HEK293 (cell line): ENCODE measurements around the gene KIRREL1.

Source experiments
- CTCF ChIA-PET: fragments of 350-600 bp; formaldehyde crosslinking; extraction: SDS; loops from one replicate; lab custom pipeline; 2021; ENCODE audit warnings: antibody characterized with exemption; lab: Yijun Ruan, JAX
- POLR2A ChIA-PET: fragments of 300-600 bp; formaldehyde crosslinking; extraction: SDS; loops from one replicate; lab custom pipeline; 2020; ENCODE audit warnings: antibody characterized with exemption, inconsistent platforms; lab: Yijun Ruan, JAX
- H3K27ac ChIP-seq: fragments of 200-500 bp; sonication (Bioruptor generic); 2 replicates; pipeline ENCODE4 v1.5.1; 2014; ENCODE audit warnings: low read depth, low read length, control low read depth, inconsistent platforms; ENCODE audit errors: extremely low read depth
- H3K36me3 ChIP-seq, 2 experiments: fragments of 200-500 bp in 1 of 2; sonication (Bioruptor generic) in 1 of 2; 1 replicate in 1 of 2; 2 replicates in 1 of 2; pipeline ENCODE4 v1.5.1; 2014 to 2017; ENCODE audit warnings: inconsistent platforms in 2 of 2, low read length in 2 of 2; ENCODE audit not compliant: control insufficient read depth in 2 of 2, insufficient read depth in 1 of 2
- H3K4me1 ChIP-seq: fragments of 200-500 bp; sonication (Bioruptor generic); 2 replicates; pipeline ENCODE4 v1.5.1; 2014; ENCODE audit warnings: mild to moderate bottlenecking, low read length, inconsistent platforms; ENCODE audit not compliant: control insufficient read depth, insufficient read depth
- H3K4me3 ChIP-seq: 2 replicates; pipeline ENCODE4 v1.5.1; 2011; ENCODE audit warnings: low read depth, mild to moderate bottlenecking, control low read depth, low read length, moderate library complexity
- H3K9me3 ChIP-seq: fragments of 200-500 bp; sonication (Bioruptor generic); 2 replicates; pipeline ENCODE4 v1.5.1; 2014; ENCODE audit warnings: low read depth, low read length, inconsistent platforms; ENCODE audit not compliant: control insufficient read depth, insufficient read depth
- ELK4 ChIP-seq: IDR thresholded peaks from 2 replicates; pipeline ENCODE4 v1.6.1; 2011; ENCODE audit warnings: mild to moderate bottlenecking, low read depth, low read length, borderline replicate concordance
- GLIS1 ChIP-seq: fragments of 450-650 bp; formaldehyde crosslinking; IDR thresholded peaks from 2 replicates; pipeline ENCODE4 v1.5.1; 2016; ENCODE audit warnings: missing biosample characterization, missing genetic modification characterization
- GLIS2 ChIP-seq: fragments of 450-650 bp; formaldehyde crosslinking; IDR thresholded peaks from 2 replicates; pipeline ENCODE4 v1.5.1; 2016; ENCODE audit warnings: missing biosample characterization, missing genetic modification characterization
- HOXA7 ChIP-seq: sonication (generic); formaldehyde crosslinking; IDR thresholded peaks from 2 replicates; pipeline ENCODE4 v1.8.1; 2022; ENCODE audit warnings: missing genetic modification reagents, borderline replicate concordance
- KLF1 ChIP-seq: fragments of 450-650 bp; formaldehyde crosslinking; IDR thresholded peaks from 2 replicates; pipeline ENCODE4 v1.5.1; 2016; ENCODE audit warnings: missing biosample characterization, missing genetic modification characterization
- KLF10 ChIP-seq: fragments of 450-650 bp; IDR thresholded peaks from 2 replicates; pipeline ENCODE4 v1.5.1; 2018; ENCODE audit warnings: missing biosample characterization, mild to moderate bottlenecking, missing genetic modification characterization
- RBAK ChIP-seq: fragments of 450-650 bp; formaldehyde crosslinking; IDR thresholded peaks from 2 replicates; pipeline ENCODE4 v1.5.1; 2016; ENCODE audit warnings: missing biosample characterization, missing genetic modification characterization
- SCRT2 ChIP-seq: fragments of 450-650 bp; formaldehyde crosslinking; IDR thresholded peaks from 2 replicates; pipeline ENCODE4 v1.5.1; 2016; ENCODE audit warnings: missing biosample characterization, missing genetic modification characterization
- SP3 ChIP-seq: fragments of 450-650 bp; formaldehyde crosslinking; IDR thresholded peaks from 2 replicates; pipeline ENCODE4 v1.5.1; 2016; ENCODE audit warnings: missing biosample characterization, missing genetic modification characterization
- ZBTB11 ChIP-seq: fragments of 450-650 bp; formaldehyde crosslinking; conservative IDR thresholded peaks from 2 replicates; pipeline ENCODE4 v1.5.1; 2016; ENCODE audit warnings: low read depth, missing biosample characterization, missing genetic modification characterization
- ZNF10 ChIP-seq: fragments of 450-650 bp; formaldehyde crosslinking; IDR thresholded peaks from 2 replicates; pipeline ENCODE4 v1.5.1; 2017; ENCODE audit warnings: missing biosample characterization, missing genetic modification characterization
- ZNF140 ChIP-seq: fragments of 450-650 bp; formaldehyde crosslinking; IDR thresholded peaks from 2 replicates; pipeline ENCODE4 v1.5.1; 2016; ENCODE audit warnings: missing biosample characterization, missing genetic modification characterization
- ZNF169 ChIP-seq: fragments of 450-650 bp; formaldehyde crosslinking; IDR thresholded peaks from 2 replicates; pipeline ENCODE4 v1.5.1; 2016; ENCODE audit warnings: missing biosample characterization, missing genetic modification characterization
- ZNF214 ChIP-seq: fragments of 450-650 bp; formaldehyde crosslinking; IDR thresholded peaks from 2 replicates; pipeline ENCODE4 v1.5.1; 2017; ENCODE audit warnings: missing biosample characterization, mild to moderate bottlenecking, missing genetic modification characterization, borderline replicate concordance
- ZNF24 ChIP-seq: fragments of 450-650 bp; formaldehyde crosslinking; IDR thresholded peaks from 2 replicates; pipeline ENCODE4 v1.5.1; 2016; ENCODE audit warnings: missing biosample characterization, missing genetic modification characterization
- ZNF311 ChIP-seq: fragments of 450-650 bp; formaldehyde crosslinking; IDR thresholded peaks from 2 replicates; pipeline ENCODE4 v1.5.1; 2017; ENCODE audit warnings: missing biosample characterization, missing genetic modification characterization, borderline replicate concordance
- ZNF341 ChIP-seq: fragments of 450-650 bp; formaldehyde crosslinking; IDR thresholded peaks from 2 replicates; pipeline ENCODE4; 2016; ENCODE audit warnings: low read depth, missing biosample characterization, missing genetic modification characterization
- ZNF362 ChIP-seq: fragments of 450-650 bp; formaldehyde crosslinking; IDR thresholded peaks from 2 replicates; pipeline ENCODE4 v1.5.1; 2016; ENCODE audit warnings: missing biosample characterization, missing genetic modification characterization
- ZNF449 ChIP-seq: fragments of 450-650 bp; formaldehyde crosslinking; IDR thresholded peaks from 2 replicates; pipeline ENCODE4 v1.5.1; 2017; ENCODE audit warnings: missing biosample characterization, mild to moderate bottlenecking, missing genetic modification characterization, moderate library complexity
- ZNF501 ChIP-seq: fragments of 450-650 bp; formaldehyde crosslinking; IDR thresholded peaks from 2 replicates; pipeline ENCODE4 v1.5.1; 2016; ENCODE audit warnings: missing biosample characterization, missing genetic modification characterization
- ZNF548 ChIP-seq: fragments of 450-650 bp; formaldehyde crosslinking; IDR thresholded peaks from 2 replicates; pipeline ENCODE4 v1.5.1; 2016; ENCODE audit warnings: missing biosample characterization, missing genetic modification characterization
- ZNF555 ChIP-seq: fragments of 450-650 bp; formaldehyde crosslinking; conservative IDR thresholded peaks from 2 replicates; pipeline ENCODE4 v1.5.1; 2017; ENCODE audit warnings: missing biosample characterization, mild to moderate bottlenecking, missing genetic modification characterization, inconsistent platforms
- ZNF558 ChIP-seq: fragments of 450-650 bp; formaldehyde crosslinking; IDR thresholded peaks from 2 replicates; pipeline ENCODE4 v1.5.1; 2016; ENCODE audit warnings: missing biosample characterization, missing genetic modification characterization
- ZNF600 ChIP-seq: fragments of 450-650 bp; formaldehyde crosslinking; IDR thresholded peaks from 2 replicates; pipeline ENCODE4 v1.5.1; 2016; ENCODE audit warnings: missing biosample characterization, missing genetic modification characterization
- ZNF701 ChIP-seq: fragments of 450-650 bp; formaldehyde crosslinking; IDR thresholded peaks from 2 replicates; pipeline ENCODE4 v1.5.1; 2016; ENCODE audit warnings: missing biosample characterization, missing genetic modification characterization
- ZNF747 ChIP-seq: fragments of 450-650 bp; formaldehyde crosslinking; IDR thresholded peaks from 2 replicates; pipeline ENCODE4 v1.5.1; 2016; ENCODE audit warnings: missing biosample characterization, missing genetic modification characterization
- ZXDB ChIP-seq: fragments of 450-650 bp; formaldehyde crosslinking; IDR thresholded peaks from 2 replicates; pipeline ENCODE4 v1.5.1; 2016; ENCODE audit warnings: missing biosample characterization, missing genetic modification characterization

KIRREL1 gene

GRCh38 chr1:158098256-158098655, 104.8 kb downstream of the KIRREL1 start:
- Histone ChIP-seq H3K36me3 (peaks cover 0 to 16% of the 10 kb centered on the region in 2 experiments; a peak in 1 of 3 replicates), H3K4me1 (no peaks in the 10 kb centered on the region), H3K27ac (no peak overlapping the region), H3K4me3 (no peak overlapping the region), H3K9me3 (no peaks in the 10 kb centered on the region)
- TF ChIP-seq ZNF600 (tag by site-specific recombination): no peak
- no peak for TF ChIP-seq ZNF501 (tag by site-specific recombination)
- no peak for TF ChIP-seq ZNF558 (tag by site-specific recombination)
- TF ChIP-seq ZNF548 (tag by site-specific recombination): no peak
- TF ChIP-seq ZNF555 (tag by site-specific recombination): no peak
- TF ChIP-seq RBAK (tag by site-specific recombination): no peak
- TF ChIP-seq ZNF10 (tag by site-specific recombination): no peak
- TF ChIP-seq ZNF24 (tag by site-specific recombination): no peak
- TF ChIP-seq ZNF747 (tag by site-specific recombination): no peak
- no peak for TF ChIP-seq SP3 (tag by site-specific recombination)
- TF ChIP-seq ZNF701: no peak
- TF ChIP-seq ZXDB: no peak
- TF ChIP-seq SCRT2 (tag by site-specific recombination): no peak
- CTCF ChIA-PET: interaction anchor here (0.7 to 11.9 kb wide), 5 partner anchors 19 to 134 kb away, joined by 3 to 262 read pairs (median 8); partner anchors contain the start of gene KIRREL1
- POLR2A ChIA-PET: no interaction called here

- Histone ChIP-seq H3K9me3 (no peaks in the 10 kb centered on the region), H3K36me3 (peaks cover 0 to 6% of the 10 kb centered on the region in 2 experiments; a peak in 1 of 3 replicates), H3K4me3 (no peak overlapping the region), H3K27ac (no peak overlapping the region), H3K4me1 (no peaks in the 10 kb centered on the region)
- ChIA-PET POLR2A (no interaction called here), CTCF (interaction anchor here (0.6 to 11.9 kb wide), 6 partner anchors 18 to 136 kb away, joined by 4 to 262 read pairs (median 8); partner anchors contain the start of gene KIRREL1)
- TF ChIP-seq ZNF362 (no peak), ZNF449 (tag by site-specific recombination) (no peak), HOXA7 (CRISPR knock-in tag) (no peak)
Observed at GRCh38 chr1:158099185-158099584, 105.7 kb downstream of the KIRREL1 start.

- CTCF ChIA-PET: interaction anchor here (1.9 to 11.9 kb wide), 3 partner anchors 13 to 109 kb away, joined by 9 to 262 read pairs (median 15); no protein-coding TSS in a partner anchor
- Histone ChIP-seq H3K27ac (no peak overlapping the region), H3K36me3 (no peaks in the 10 kb centered on the region), H3K4me3 (no peak overlapping the region), H3K9me3 (no peaks in the 10 kb centered on the region)
- POLR2A ChIA-PET: no interaction called here
- no peak for TF ChIP-seq ZNF555 (tag by site-specific recombination)
- no peak for TF ChIP-seq GLIS2 (tag by site-specific recombination)
- TF ChIP-seq GLIS1: no peak
- no peak for TF ChIP-seq ZNF341
- TF ChIP-seq ZBTB11 (tag by site-specific recombination): no peak
- TF ChIP-seq ELK4: no peak
- TF ChIP-seq ZNF169 (tag by site-specific recombination): no peak
- no peak for TF ChIP-seq ZNF311
- TF ChIP-seq KLF10 (tag by site-specific recombination): no peak
- no peak for TF ChIP-seq ZNF10 (tag by site-specific recombination)
- TF ChIP-seq ZNF214 (tag by site-specific recombination): no peak
- no peak for TF ChIP-seq ZNF140 (tag by site-specific recombination)
- no peak for TF ChIP-seq KLF1 (tag by site-specific recombination)
- TF ChIP-seq, all 188 proteins: peak for 0
- no peaks in the 10 kb centered on the region for H3K4me1 ChIP-seq
Observed at GRCh38 chr1:158100498-158100897, 107.1 kb downstream of the KIRREL1 start.
